Right lobe of liver (tissue), 6 donors: ENCODE results near the gene MEAK7. TPM values are rescaled to one million over a fixed set of nuclear protein-coding genes. Genes with fewer than 3 reads are reported as not detected.

ENCODE experiments used
- ATAC-seq, 4 donors: fragments of 200-7000 bp; cut with Tn5 transposase; one replicate each; pipeline ENCODE4 v1.9.1; 2020; ENCODE audit warnings: mild to moderate bottlenecking in 4 of 4, moderate library complexity in 4 of 4
- DNase-seq, 3 donors: peaks; one replicate each; pipeline ENCODE4 v3.0.0-alpha.2; 2020
- H3K27ac ChIP-seq, 3 donors: fragments of 200-600 bp; one replicate each; pipeline ENCODE4 v1.8.0; 2022
- H3K27me3 ChIP-seq, 2 donors: fragments of 200-600 bp; one replicate each; pipeline ENCODE4 v1.8.0; 2022
- H3K36me3 ChIP-seq, 4 donors: fragments of 200-600 bp; sonication (generic) in 1 of 4; one replicate each; pipeline versions ENCODE4 v1.5.1 to v1.8.0; 2017 to 2022; ENCODE audit warnings: control low read depth in 1 of 4
- H3K4me1 ChIP-seq, 4 donors: fragments of 200-600 bp; sonication (generic) in 1 of 4; one replicate each; pipeline versions ENCODE4 v1.5.1 to v1.8.0; 2017 to 2022; ENCODE audit warnings: control low read depth in 1 of 4
- H3K4me3 ChIP-seq, 3 donors: fragments of 200-600 bp; one replicate each; pipeline ENCODE4 v1.8.0; 2022
- H3K9me3 ChIP-seq, 4 donors: fragments of 200-600 bp; sonication (generic) in 1 of 4; one replicate each; pipeline versions ENCODE4 v1.5.1 to v1.8.0; 2017 to 2022; ENCODE audit warnings: control low read depth in 1 of 4
- CTCF ChIP-seq, 4 donors: fragments of 200-600 bp in 3 of 4; fragments of 450-650 bp in 1 of 4; IDR thresholded peaks; one replicate each; pipeline versions ENCODE4 v1.5.1 to v1.8.0; 2016 to 2022; ENCODE audit warnings: antibody characterized with exemption in 4 of 4, mild to moderate bottlenecking in 2 of 4
- POLR2A ChIP-seq: fragments of 450-650 bp; IDR thresholded peaks from one replicate; pipeline ENCODE4 v1.6.1; 2017; ENCODE audit warnings: antibody characterized with exemption, mild to moderate bottlenecking
- WGBS: methylation state at CpG from one replicate; pipeline ENCODE4 v1.1.6; 2018; ENCODE audit warnings: low coverage, low lambda C conversion rate; ENCODE audit not compliant: insufficient coverage; ENCODE audit errors: missing lambda C conversion rate; 5-methylcytosine and 5-hydroxymethylcytosine counted together
- intact Hi-C, 2 donors: fragments of 100-400 bp; cut with DNase I; formaldehyde crosslinking; loops; one replicate each; pipeline versions ENCODE4 v1.11.2 to v1.14.1; 2022
- total RNA-seq, 6 experiments: library from RNA; depleted of rRNA in 2 of 6; stranded (reverse); fragments of >200 nt in 2 of 6; fragmentation: NEBNext Ultra II Directional in 3 of 6; extraction: Animal tissue kit (Norgen Biotek cat#: 25700) in 3 of 6; gene quantifications; one replicate each; pipeline versions ENCODE4 v1.1.0 to v1.2.4, GENCODE V29; 2016 to 2023
- donor health status: DM: no; HTN: yes; CAD: no.
- donor health status: DM: no; HTN: no; CAD: no.
- donor health status: DM: no; HTN: no; CAD: no.
- donor health status: DM: no; HTN: yes; CAD: no.
- donor health status: DM: no; HTN: yes; CAD: no.

The MEAK7 gene
- total RNA-seq, 6 experiments from 2014 or later = 2.9 to 5.2 (median 3.4) TPM

DNA sequence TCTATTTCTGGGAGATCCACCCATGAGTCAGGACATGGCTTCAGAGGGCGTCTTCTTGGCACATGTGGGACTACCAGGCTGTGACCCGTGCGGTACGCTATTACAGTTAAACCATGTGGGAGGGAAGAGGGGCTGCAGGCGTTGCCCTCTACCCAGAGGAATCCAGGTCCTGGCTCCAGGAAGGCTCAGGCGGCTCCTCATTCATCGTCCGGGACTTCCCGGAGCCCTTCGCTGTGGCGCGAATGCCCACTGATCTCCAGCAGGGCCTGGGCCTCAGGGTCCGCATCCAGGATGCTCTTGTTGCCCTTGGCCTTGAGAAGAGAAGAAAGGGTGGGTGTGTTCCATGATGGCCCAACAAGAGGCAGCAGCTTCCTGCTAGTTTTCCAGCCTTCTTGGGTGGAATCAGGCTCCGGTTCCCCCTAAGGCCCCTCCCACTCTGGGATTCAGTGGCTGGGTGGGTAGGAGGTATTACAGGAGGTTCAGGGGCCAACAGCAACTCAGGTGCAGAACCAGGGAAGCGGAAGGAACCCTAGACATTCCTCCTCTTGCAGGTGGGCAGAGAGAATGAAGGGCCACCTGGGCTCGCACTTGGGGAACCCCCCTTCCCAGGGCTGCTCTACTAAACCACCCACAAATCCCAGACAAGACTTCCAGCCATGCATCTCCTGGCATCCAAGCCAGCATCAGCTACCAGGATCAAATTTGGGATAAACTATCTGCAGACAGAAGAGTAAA lies 24.6 kb downstream of the MEAK7 start:
- ATAC-seq = no peak
- no peak for DNase-seq

DNA sequence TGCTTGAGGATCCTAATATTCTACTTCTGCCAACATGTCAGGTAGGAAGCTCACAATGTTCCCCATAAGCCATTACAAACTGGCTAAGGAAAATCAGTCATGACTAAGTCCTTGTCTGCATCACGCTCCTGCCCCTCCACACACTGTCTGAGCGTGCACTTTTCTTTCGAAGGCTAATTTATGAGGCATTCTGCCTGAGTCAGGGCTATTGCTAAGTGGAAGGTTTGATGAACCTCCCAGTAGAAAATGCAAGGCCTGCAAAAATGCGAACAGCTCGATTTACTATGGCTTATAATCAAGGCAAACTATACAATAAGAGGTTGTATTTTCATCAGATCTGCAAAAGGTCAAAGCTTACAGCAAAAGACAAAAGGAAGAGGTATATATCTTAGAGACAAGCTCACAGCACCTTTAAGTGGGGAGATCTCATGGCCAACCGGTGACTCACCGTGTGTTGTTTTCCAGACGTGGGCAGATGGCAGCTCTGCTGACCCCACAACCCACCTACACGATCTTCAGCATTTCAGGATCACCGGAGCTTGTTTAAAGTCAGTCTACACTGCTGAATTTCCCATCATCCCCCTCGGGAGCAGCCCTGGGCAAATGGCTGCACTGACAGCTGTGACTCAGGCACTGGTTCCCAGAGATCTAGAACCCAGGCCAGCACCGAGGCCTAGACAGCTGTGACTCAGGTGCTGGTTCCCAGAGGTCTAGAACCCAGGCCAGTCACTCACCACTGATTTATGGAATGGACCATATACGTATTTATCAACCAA lies 26.1 kb downstream of the MEAK7 start:
- ATAC-seq (no peak), DNase-seq (peak in 1 of 3 donors; percentile 6)
- H3K27ac ChIP-seq = no peak overlapping the region
- H3K36me3 ChIP-seq = no peaks in the 10 kb centered on the region
- H3K27me3 ChIP-seq = no peaks in the 10 kb centered on the region
- intact Hi-C loops = no loop called here
- H3K4me3 ChIP-seq = no peak overlapping the region
- TF ChIP-seq POLR2A (no peak), CTCF (IDR thresholded peaks at IDR 0.05) (no peak)
- H3K9me3 ChIP-seq = no peaks in the 10 kb centered on the region
- H3K4me1 ChIP-seq = no peaks in the 10 kb centered on the region
- 89% methylated on average over 10 of the region's 13 CpGs for WGBS

More for the DNA sequence above, 24.6 kb downstream of the MEAK7 start:
- no peak overlapping the region for H3K27ac ChIP-seq
- H3K9me3 ChIP-seq = no peaks in the 10 kb centered on the region
- intact Hi-C loops = loop anchor here in 1 of 2 donors (5.0 kb wide), 1 partner anchor 203 kb away; no protein-coding TSS in a partner anchor
- no peak overlapping the region for H3K4me3 ChIP-seq
- H3K27me3 ChIP-seq = no peaks in the 10 kb centered on the region
- 90% methylated on average over 4 of the region's 16 CpGs for WGBS
- H3K36me3 ChIP-seq = no peaks in the 10 kb centered on the region
- H3K4me1 ChIP-seq = no peaks in the 10 kb centered on the region
- no peak for TF ChIP-seq POLR2A
- no peak for TF ChIP-seq CTCF (IDR thresholded peaks at IDR 0.05)

- WGBS = 63% methylated on average over 4 of the region's 7 CpGs
- H3K36me3 ChIP-seq = no peaks in the 10 kb centered on the region
- H3K4me3 ChIP-seq = no peak overlapping the region
These were observed 26.8 kb downstream of the MEAK7 start for GRCh38 chr16:84477661-84478060.

DNA sequence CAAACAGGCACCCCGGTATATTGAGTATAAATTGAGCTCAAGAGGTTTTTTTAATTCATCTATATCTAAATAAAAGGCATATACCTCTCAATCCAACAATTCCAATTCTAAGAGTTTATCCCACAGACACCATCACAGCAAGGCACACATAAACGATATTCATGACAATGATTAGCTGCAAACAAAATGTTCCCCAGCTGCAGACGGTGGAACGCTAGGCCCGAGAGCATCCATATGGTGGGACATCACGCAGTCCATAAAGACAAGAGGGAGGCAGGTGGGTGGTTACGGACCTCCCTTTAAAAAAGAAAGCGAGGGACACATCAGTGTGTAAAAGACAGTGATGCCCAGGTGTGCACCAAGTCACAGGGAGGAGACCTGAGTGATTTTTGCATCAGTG lies 28.1 kb downstream of the MEAK7 start:
- H3K36me3 ChIP-seq = no peaks in the 10 kb centered on the region
- ATAC-seq = no peak
- no peaks in the 10 kb centered on the region for H3K9me3 ChIP-seq
- no peak overlapping the region for H3K4me3 ChIP-seq
- intact Hi-C loops = no loop called here
- DNase-seq = no peak
- TF ChIP-seq CTCF (IDR thresholded peaks at IDR 0.05) = no peak
- TF ChIP-seq POLR2A = no peak
- H3K4me1 ChIP-seq = no peaks in the 10 kb centered on the region
- H3K27ac ChIP-seq = no peak overlapping the region
- 87% methylated on average over 8 of the region's 8 CpGs for WGBS
- no peaks in the 10 kb centered on the region for H3K27me3 ChIP-seq

More at GRCh38 chr16:84477661-84478060, 26.8 kb downstream of the MEAK7 start:
- TF ChIP-seq CTCF (IDR thresholded peaks at IDR 0.05) (no peak), POLR2A (no peak)
- intact Hi-C loops = no loop called here
- DNase-seq (no peak), ATAC-seq (no peak)
- no peaks in the 10 kb centered on the region for H3K27me3 ChIP-seq
- no peaks in the 10 kb centered on the region for H3K4me1 ChIP-seq
- H3K27ac ChIP-seq = no peak overlapping the region
- no peaks in the 10 kb centered on the region for H3K9me3 ChIP-seq
